A549 treated with Hydrocortisone at 1 μM for 4 hours (cell line): ENCODE data around the gene SECISBP2. TPM values are rescaled to one million over a fixed set of nuclear protein-coding genes. Genes with fewer than 3 reads are reported as not detected.

ENCODE experiments used
- total RNA-seq: library from RNA; stranded (reverse); fragments of 200-300 nt; extraction: Qiagen RNA extraction; gene quantifications from 5 replicates; pipeline ENCODE4 v1.2.3, GENCODE V29; 2022

The SECISBP2 gene
- total RNA-seq, result 16.1 to 22.0 TPM (median 19.4 TPM) in 5 replicates

GRCh38 chr9:89318123-89319014 lies at the start of gene SECISBP2:
Gene SECISBP2, plus strand, starts transcription at chr9:89318500. Its CDS starts 77 bp downstream, at chr9:89318577.

GRCh38 chr9:89310475-89311345 lies 7.6 kb upstream of the SECISBP2 start, which contains the start of gene CKS2:
Gene CKS2, plus strand, starts transcription at chr9:89311195. Its CDS starts 98 bp downstream, at chr9:89311293.

Other genes with a start within 250 kb of the SECISBP2 start
- 0.22 to 0.51 TPM (median 0.24 TPM) in 5 replicates for gene SHC3, start 139.7 kb upstream of the SECISBP2 start, total RNA-seq
- gene CKS2, start 7.3 kb upstream of the SECISBP2 start, total RNA-seq, result 354 to 396 TPM (median 389 TPM) in 5 replicates
- 3.9 to 5.4 TPM (median 5.0 TPM) in 5 replicates for gene SEMA4D, start 179.6 kb downstream of the SECISBP2 start, total RNA-seq